GM15510 (cell line): Measurements from ENCODE around the gene LSM4.

ENCODE experiments used
- POLR2A ChIP-seq: IDR thresholded peaks from 3 replicates; pipeline ENCODE4 v1.6.1; 2011; ENCODE audit warnings: borderline replicate concordance; ENCODE audit not compliant: insufficient read length; ENCODE audit errors: extremely low read depth

The LSM4 gene

DNA sequence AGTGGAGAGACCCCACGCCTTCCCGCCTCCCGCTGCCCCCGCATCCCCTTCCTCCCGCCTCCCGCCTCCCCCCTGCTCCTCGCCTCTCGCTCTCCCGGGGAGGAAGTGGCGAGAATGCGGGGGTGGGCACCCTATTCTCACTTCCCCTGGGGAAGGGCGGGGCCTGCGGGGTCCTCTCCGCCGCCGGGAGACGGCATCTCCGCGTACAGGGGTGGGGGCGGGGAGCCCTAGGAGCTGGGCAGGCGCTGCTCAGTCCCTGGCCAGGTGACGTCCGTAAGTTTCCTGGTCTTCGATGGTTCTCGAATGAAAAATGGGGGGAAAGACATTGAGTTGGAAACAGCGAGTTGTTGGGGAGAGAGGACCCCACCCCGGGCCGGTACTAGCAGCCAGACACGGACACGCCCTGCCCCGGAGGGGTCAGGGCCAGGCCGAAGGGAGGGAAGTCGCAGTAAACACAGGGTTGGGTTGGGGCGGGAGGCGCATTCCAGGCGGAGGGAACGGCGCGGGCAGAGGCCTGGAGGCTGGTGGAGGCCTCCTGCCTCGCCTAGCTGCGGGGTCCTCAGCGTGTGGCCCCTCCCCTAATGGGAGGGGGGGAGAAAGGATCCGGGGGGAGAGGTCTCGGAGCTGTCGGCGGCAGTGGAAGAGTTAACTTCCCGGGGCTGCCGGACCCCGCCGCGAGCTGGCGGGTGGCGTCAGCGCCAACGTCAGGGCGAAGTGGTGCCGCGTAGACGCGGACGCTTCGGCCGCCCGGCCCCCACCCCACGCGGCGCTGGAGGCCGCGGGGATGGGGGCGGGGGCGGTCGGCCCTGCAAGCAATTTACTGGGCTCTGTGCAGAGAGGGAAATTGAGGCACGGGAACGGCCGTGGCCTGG lies 31.1 kb downstream of the LSM4 start:
- peak; percentile 43 for TF ChIP-seq POLR2A

DNA sequence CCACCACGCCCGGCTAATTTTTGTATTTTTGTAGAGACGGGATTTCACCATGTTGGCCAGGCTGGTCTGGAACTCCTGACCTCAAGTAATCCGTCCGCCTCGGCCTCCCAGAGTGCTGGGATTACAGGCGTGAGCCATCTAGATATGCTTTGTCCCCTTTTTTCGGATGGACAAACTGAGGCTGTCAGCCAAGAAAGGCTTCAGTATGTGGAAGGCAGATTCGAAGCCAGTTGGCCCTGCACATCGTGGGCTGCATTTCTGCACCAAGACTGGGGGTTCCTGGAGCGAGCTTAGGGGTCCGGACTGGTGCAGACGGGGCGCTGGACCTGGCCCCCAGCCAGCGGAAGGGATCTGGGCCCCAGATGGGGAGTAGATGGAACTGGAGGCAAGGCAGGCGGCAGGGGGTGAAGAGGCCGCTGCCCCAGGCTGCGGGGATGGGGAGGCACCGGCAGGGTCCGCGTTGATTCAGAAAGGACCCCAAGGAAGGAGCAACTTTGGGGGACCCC lies 31.8 kb downstream of the LSM4 start:
- TF ChIP-seq POLR2A, result no peak

DNA sequence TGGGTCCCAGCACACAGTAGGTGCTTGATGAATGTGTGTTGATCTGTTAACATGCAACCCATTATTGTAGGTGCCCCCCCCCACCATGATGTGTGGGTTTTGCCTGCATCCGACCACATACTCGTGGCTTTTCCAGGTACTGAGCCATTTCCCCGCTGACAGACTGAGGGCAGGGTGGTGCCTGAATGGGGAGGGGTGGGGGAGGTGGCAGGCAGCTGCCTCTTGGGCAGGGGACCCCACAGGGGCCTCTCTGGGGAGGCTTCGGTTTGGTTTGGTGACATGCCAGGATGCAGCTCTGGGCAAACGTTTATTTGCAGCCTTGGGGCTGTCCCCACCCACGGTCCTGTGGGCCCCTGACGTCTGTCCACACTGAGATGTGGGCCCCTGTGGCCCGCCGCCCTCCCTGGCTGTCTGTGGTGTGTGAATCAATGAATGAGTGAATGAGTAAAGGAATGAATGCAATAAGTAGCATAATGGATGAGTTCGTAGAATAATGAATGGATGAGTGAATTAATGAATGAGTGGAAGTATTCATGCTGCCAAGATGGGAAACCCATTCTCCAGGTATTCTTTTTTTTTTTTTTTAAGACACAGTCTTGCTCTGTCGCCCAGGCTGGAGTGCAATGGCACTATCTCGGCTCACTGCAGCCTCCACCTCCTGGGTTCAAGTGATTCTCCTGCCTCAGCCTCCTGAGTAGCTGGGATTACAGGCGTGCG lies 32.4 kb downstream of the LSM4 start:
- no peak for TF ChIP-seq POLR2A

DNA sequence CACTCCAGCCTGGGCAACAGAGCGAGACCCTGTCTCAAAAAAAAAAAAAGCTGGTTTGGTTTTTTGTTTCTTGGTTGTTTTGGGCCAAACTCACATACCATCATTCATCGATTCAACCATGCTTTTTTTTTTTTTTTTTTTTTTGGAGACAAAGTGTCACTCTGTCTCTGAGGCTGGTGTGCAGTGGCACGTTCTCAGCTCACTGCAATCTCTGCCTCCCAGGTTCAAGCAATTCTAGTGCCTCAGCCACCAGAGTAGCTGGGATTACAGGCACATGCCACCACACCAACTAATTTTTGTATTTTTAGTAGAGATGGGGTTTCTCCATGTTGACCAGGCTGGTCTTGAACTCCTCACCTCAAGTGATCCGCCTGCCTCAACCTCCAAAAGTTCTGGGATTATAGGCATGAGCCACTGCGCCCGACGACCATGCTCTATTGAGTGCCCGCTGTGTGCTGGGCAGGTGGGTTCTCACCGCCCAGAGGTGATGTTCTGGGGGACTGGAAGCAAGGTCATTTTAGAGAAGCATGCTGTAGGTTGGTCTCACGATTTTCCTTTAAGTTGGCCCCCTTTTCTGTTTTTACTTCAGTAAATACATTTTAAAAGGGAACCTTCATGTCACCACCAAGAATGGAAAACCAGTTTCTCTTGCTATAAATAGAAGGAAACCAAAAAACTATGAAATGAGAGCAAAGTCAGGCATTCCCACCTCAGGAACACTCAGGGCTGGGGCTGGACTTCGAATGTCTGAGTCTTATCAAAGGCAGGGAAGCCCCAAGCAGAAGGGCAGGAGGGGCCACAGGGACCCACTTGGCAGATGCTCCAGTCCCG lies 33.2 kb downstream of the LSM4 start:
- no peak for TF ChIP-seq POLR2A

DNA sequence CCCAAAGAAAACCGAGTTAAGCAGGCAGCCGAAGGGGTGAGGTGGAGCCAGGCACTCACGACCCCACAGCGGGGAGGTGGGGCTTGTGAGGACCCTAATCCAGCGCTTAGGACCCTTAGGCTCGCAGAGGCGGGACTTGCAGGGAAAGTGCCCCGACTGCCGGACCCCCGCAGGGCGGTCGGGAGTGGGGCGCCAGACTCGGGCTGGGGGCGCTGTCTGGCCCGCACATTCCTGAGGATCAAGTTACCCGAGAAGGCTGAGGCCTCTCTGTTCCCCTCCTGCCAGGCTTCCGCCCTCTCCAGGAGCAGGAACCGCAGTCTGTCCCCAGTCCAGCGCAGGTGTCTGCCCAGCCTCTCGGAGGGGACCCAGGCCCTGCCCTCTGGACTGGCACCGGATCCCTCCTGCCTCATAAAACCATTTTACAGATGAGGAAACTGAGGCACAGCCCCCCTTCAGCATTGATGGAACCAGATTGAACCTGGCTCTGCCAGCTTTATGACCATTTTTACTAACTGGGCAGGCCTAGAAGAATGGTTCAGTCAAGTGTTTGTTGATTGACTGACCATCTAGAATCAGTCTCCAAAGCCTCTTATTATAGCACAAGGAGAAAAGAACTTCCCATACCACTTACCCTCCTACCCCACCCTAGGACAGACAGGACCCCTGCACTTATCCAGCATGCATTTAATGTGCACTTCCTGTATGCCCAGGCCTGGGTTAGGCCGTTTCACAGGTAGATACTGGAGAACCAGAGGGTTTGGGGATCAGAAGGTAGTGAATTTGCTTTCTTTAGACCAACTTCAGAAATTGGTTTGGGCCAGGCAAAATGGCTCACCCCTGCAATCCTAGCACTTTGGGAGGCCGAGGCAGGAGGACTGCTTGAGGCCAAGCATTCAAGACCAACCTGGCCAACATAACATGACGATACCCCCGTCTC lies 34.8 kb downstream of the LSM4 start:
- no peak for TF ChIP-seq POLR2A

DNA sequence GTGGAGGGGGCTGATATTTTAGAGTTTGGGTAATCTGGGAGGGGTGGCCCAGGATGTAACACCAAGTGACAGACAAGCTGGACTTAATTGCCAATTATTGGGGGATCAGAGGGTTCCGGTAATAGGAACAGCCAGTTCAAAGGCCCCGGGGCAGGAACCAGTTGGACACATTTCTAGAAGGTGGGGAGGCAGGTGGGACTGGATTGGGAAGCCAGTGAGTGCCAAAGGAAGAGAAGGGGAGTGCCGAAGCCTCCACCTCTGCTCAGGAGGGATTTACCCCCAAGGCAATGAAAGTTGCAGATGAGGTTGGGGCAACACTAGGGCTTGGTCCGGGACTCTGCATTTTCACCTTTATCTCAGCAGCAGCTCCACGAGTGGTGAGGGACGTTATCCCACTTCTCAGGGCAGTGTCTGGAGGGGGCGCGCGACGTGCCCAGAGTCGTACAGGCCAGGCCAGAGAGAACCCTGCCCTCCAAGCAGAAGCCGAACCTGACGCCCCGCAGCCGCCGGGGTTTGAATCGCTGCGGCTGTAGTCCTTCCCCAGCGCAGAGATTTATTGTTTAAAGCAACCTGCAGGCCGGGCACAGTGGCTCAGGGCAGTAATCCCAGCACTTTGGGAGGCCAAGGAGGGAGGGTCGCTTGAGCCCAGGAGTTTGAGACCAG lies 35.8 kb downstream of the LSM4 start:
- TF ChIP-seq POLR2A, result no peak

DNA sequence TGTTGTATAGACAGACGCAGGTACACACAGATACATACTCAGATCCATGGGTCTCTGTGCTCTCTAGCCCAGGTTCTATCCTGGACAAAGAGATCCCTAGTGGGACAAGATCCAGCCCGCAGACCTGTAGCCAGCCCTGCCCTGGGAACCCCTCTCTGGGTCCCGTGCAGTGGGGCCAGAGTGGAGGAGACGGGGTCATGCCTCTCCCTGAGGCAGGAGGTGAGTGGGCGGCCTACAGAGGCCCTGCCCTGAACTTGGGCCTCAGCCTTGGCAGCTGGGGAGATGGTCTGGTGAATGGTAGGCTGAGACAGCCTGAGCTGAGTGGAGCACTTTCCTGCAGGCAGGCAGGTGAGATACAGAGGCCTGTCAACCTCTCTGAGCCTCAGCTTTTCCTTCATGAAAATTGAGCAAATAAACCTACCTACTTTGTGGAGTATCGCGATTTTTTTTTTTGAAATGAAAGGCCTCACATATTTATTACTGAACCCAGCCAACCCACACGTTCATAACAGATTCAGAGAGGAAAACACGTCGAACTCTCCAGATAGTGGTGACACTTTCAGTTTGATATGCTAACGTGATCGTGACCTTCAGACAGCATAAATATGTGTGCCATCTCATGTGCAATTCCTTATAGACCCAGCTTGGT lies 38.0 kb downstream of the LSM4 start:
- no peak for TF ChIP-seq POLR2A

DNA sequence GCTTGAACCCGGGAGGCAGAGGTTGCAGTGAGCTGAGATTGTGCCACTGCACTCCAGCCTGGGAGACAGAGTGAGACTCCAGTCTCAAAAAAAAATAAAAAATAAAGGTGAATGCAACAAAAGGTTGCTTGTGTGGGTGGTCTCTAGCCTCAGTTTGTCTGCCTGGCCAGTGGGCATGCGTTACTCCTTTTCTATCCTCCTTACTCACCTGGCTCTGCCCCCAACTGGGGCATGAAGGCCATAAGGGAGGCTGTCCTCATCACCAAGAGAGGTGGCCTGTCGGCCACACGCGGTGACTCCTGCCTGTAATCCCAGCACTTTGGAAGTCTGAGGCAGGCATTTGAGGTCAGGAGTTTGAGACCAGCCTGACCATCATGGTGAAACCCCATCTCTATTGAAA lies 39.5 kb downstream of the LSM4 start:
- TF ChIP-seq POLR2A, result no peak

DNA sequence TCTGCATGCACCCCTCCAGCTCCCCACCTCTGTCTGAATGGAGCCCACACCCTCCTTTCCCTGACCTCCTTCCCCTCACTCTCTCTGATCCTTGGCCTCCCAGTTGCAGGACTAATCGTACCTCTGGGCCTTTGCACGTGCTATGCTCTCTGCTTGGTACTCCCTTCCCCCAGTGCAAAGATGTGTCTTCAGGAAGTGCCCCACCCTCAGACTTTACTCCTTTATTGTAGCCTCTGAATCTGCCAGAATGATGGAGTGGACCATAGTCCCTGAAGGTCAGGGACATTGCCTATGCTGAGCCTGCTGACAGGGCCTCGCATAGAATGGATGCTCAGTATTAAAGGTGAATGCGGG lies 40.1 kb downstream of the LSM4 start:
- TF ChIP-seq POLR2A, result no peak

DNA sequence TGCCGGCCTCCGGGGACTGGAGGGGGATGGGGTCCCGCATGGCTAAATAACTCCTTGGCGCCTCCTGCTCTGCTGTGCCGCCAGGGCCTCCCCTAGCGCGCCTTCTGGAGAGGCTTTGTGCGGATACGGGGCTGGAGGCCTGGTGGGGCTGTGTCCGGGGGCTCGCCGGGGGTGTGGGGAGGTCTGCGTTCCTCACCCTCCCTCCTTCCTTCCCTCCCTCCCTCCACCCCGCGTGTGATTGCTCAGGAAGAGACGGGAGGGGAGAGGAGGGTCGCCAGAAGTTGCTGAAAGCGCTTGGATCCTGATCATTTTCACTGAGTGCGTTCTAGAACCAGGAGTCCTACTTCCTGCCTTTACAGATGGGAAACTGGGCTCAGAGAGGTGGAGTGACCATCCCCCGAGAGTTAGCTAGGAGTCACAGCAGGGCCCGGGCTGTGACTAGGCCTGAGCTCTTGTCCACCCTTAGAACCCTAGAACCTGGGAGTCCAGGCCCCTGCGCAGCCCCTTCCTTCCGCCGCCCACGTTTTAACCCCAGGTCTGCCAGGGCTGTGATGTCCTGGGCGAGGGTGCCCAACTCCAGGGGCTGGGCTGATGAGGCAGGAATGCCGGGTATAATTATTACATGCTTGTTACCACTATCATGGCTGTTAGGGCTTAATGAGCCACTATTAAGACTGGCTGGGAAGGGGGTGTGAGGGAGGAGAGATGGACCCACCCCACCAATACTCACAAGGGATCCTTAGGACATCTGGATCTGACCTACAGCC lies 40.7 kb downstream of the LSM4 start:
- TF ChIP-seq POLR2A, result peak; percentile 55

DNA sequence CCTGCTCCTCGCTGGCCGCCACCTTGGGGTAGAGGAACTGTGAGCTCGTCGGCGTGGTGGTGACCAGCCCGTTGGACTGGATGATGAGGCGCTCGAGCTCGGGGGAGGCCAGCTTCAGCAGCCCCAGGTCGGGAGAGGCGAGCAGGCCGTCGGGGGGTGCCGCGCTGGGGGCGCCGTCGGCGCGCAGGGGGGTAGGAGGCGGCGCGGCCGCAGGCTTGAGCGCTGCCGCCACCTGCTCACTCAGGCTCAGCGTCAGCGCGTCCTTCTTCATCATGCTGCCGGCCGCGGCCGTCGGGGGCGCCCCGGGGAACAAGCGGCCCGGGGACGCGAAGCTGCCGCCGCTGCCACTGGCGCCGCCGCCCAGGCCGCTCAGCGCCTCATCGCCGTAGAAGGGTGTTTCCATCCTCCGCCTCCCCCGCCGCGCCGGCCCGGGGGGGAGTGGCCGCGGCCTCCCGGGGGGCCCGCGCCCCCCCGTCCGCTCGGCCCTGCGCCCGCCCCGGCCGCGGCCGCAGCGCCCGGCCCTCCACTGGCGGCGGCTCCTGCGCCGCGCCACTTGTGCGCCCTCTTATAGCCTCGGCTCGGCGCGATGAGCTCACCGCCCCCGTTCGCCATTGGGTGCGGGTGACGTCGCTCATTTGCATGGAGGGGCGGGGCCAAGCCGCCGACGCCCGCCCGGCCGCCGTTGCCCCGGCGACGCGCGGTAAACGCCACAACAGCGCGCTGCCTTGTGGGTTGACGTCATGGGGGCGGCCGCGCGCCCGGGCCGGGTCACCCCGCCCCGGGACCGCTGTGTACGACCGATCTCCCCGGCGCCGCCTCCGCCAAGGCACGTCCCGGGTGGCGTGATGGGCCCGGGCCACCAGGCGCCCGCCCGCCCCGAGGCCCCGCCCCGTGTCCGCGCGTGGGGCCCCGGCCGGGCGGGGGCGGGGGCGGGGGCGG lies 41.5 kb downstream of the LSM4 start, which contains the start of gene JUND:
TSS of gene JUND (minus strand) at position 541 of the 939 bp plus-strand sequence. CDS start at position 403, 138 bp downstream.
- TF ChIP-seq POLR2A, result peak; percentile 99

DNA sequence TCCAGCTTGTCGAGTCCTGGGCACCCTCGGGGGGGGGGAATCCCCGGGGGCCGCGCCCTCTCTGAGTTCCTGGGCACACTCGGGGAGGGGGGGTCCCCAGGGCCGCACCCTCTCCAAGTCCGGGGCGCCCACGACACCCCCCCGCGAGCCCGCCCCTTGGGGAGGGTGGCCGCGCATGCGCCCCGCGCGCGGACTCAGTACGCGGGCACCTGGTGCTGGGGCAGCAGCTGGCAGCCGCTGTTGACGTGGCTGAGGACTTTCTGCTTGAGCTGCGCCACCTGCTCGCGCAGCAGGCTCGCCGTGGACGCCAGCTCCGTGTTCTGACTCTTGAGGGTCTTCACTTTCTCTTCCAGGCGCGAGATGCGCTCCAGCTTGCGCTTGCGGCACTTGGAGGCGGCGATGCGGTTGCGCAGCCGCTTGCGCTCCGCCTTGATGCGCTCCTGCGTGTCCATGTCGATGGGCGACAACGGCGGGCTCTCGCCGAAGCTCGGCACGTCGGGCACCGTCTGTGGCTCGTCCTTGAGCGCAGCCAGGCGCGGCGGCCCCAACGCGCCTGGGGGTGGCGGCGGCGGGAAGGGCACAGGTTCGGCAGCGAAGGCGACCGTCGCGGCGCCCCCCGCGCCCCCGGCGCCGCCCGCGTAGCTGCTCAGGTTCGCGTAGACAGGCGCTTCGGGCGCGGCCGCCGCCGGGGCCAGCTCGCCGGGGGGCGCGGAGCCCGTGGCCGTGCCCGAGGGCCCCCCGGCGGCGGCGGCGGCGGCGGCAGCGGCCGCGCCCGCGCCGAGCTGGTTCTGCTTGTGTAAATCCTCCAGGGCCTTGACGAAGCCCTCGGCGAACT lies 42.4 kb downstream of the LSM4 start:
- TF ChIP-seq POLR2A, result peak; percentile 79
